Frontal cortex (tissue), 1 donor: ENCODE results near the gene GCAT. TPM values are rescaled to one million over a fixed set of nuclear protein-coding genes. Genes with fewer than 3 reads are reported as not detected.

Source experiments
- small RNA-seq: library from RNA; depleted of rRNA; stranded (forward); fragments of <200 nt; gene quantifications from one replicate; pipeline ENCODE3, GENCODE V24; 2014
- total RNA-seq: library from RNA; depleted of rRNA; stranded (reverse); fragments of >200 nt; gene quantifications from one replicate; pipeline ENCODE4 v1.2.3, GENCODE V29; 2014

GCAT gene
- total RNA-seq, 1 donor from 2014 or later: 8.6 TPM

Small RNA genes lying within 50 kb of the gene (small RNA-seq; reads per million reads assigned to genes)
- 0.46 reads per million, percentile 34 among the genes with 10 or more reads in this experiment for gene MIR659

Other genes starting within 250 kb of the GCAT start
- 1.6 TPM for gene CDC42EP1, start 247.5 kb upstream of the GCAT start, total RNA-seq
- not detected for gene LGALS2, start 227.8 kb upstream of the GCAT start, total RNA-seq
- 34.2 TPM for gene GGA1, start 199.1 kb upstream of the GCAT start, total RNA-seq
- gene SH3BP1, start 168.3 kb upstream of the GCAT start, total RNA-seq: 0.82 TPM
- 44.0 TPM for gene PDXP, start 149.2 kb upstream of the GCAT start, total RNA-seq
- gene LGALS1, start 132.3 kb upstream of the GCAT start, total RNA-seq: 101 TPM
- 19.2 TPM for gene NOL12, start 121.6 kb upstream of the GCAT start, total RNA-seq
- gene TRIOBP, start 110.9 kb upstream of the GCAT start, total RNA-seq: 10.6 TPM
- gene GALR3, start 15.4 kb downstream of the GCAT start, total RNA-seq: not detected
- gene ANKRD54, start 36.4 kb downstream of the GCAT start, total RNA-seq: 13.0 TPM
- gene EIF3L, start 41.5 kb downstream of the GCAT start, total RNA-seq: 695 TPM
- 25.7 TPM for gene MICALL1, start 98.4 kb downstream of the GCAT start, total RNA-seq
- gene C22orf23, start 145.7 kb downstream of the GCAT start, total RNA-seq: 1.2 TPM
- 26.9 TPM for gene POLR2F, start 145.8 kb downstream of the GCAT start, total RNA-seq
- 1.6 TPM for gene SOX10, start 176.6 kb downstream of the GCAT start, total RNA-seq
- 24.9 TPM for gene PICK1, start 249.5 kb downstream of the GCAT start, total RNA-seq